Measurements from ENCODE around the gene MORC1. TPM values are rescaled to one million over a fixed set of nuclear protein-coding genes. Genes with fewer than 3 reads are reported as not detected.
"Not testable (repeated sequence)": the region's sequence is repeated elsewhere in the genome, so short reads cannot be mapped to it uniquely, and the experiment has no call there.

Gene MORC1
- total RNA-seq = not detected

GRCh38 chr3:109117939-109118338, at the start of gene MORC1:
TSS of gene MORC1 (minus strand) at chr3:109118134. CDS start at chr3:109118059, 75 bp downstream.
- CTCF ChIA-PET = no interaction called here
- intact Hi-C loops (cut with micrococcal nuclease) = no loop called here

GRCh38 chr3:109165905-109166304, 48.0 kb upstream of the MORC1 start:
- Mint-ChIP-seq H3K27me3 (ENCODE audit: low read depth) (peaks cover 5% of the 10 kb centered on the region), H3K27ac (no peak overlapping the region), H3K9me3 (no peaks in the 10 kb centered on the region), H3K36me3 (ENCODE audit: low read depth) (no peaks in the 10 kb centered on the region), H3K4me1 (ENCODE audit: low read depth) (no peaks in the 10 kb centered on the region), H3K4me3 (no peak overlapping the region)
- CTCF ChIA-PET = no interaction called here
- DNase-seq = no peak
- intact Hi-C loops (cut with micrococcal nuclease) = no loop called here

More at GRCh38 chr3:109117939-109118338, at the start of gene MORC1:
- Mint-ChIP-seq H3K27ac (no peak within 1 kb of the TSS), H3K27me3 (ENCODE audit: low read depth) (peaks cover 11% of the 10 kb centered on the region), H3K9me3 (no peaks in the 10 kb centered on the region), H3K4me1 (ENCODE audit: low read depth) (no peaks in the 10 kb centered on the region), H3K4me3 (no peak within 1 kb of the TSS), H3K36me3 (ENCODE audit: low read depth) (no peaks in the 10 kb centered on the region)
- no peak for DNase-seq

GRCh38 chr3:109161487-109162123, 43.7 kb upstream of the MORC1 start:
- no peak for DNase-seq
- CTCF ChIA-PET = no interaction called here
- Mint-ChIP-seq H3K36me3 (ENCODE audit: low read depth) (no peaks in the 10 kb centered on the region), H3K4me3 (no peak overlapping the region), H3K27me3 (ENCODE audit: low read depth) (peaks cover 7% of the 10 kb centered on the region), H3K9me3 (no peaks in the 10 kb centered on the region), H3K4me1 (ENCODE audit: low read depth) (no peaks in the 10 kb centered on the region), H3K27ac (no peak overlapping the region)
- intact Hi-C loops (cut with micrococcal nuclease) = no loop called here

- CTCF ChIA-PET = no interaction called here
- Mint-ChIP-seq H3K4me3 (no peak overlapping the region), H3K36me3 (ENCODE audit: low read depth) (no peaks in the 10 kb centered on the region), H3K27ac (no peak overlapping the region), H3K27me3 (ENCODE audit: low read depth) (peaks cover 4% of the 10 kb centered on the region), H3K4me1 (ENCODE audit: low read depth) (no peaks in the 10 kb centered on the region), H3K9me3 (no peaks in the 10 kb centered on the region)
- intact Hi-C loops (cut with micrococcal nuclease) = no loop called here
- no peak for DNase-seq
Observed at GRCh38 chr3:109155828-109156227, 37.9 kb upstream of the MORC1 start.

GRCh38 chr3:109154979-109155378, 37.0 kb upstream of the MORC1 start:
- H3K4me1 Mint-ChIP-seq (ENCODE audit: low read depth) = no peaks in the 10 kb centered on the region
- H3K27ac Mint-ChIP-seq = no peak overlapping the region
- peaks cover 3% of the 10 kb centered on the region for H3K27me3 Mint-ChIP-seq (ENCODE audit: low read depth)
- no peaks in the 10 kb centered on the region for H3K36me3 Mint-ChIP-seq (ENCODE audit: low read depth)
- H3K4me3 Mint-ChIP-seq = no peak overlapping the region
- DNase-seq = no peak
- intact Hi-C loops (cut with micrococcal nuclease) = no loop called here
- no peaks in the 10 kb centered on the region for H3K9me3 Mint-ChIP-seq
- CTCF ChIA-PET = no interaction called here

GRCh38 chr3:109152320-109152719, 34.4 kb upstream of the MORC1 start:
- no peaks in the 10 kb centered on the region for H3K4me1 Mint-ChIP-seq (ENCODE audit: low read depth)
- peaks cover 3% of the 10 kb centered on the region for H3K27me3 Mint-ChIP-seq (ENCODE audit: low read depth)
- CTCF ChIA-PET = no interaction called here

GRCh38 chr3:109149078-109149477, 31.1 kb upstream of the MORC1 start:
- intact Hi-C loops (cut with micrococcal nuclease) = no loop called here
- no peak overlapping the region for H3K4me3 Mint-ChIP-seq
- no peaks in the 10 kb centered on the region for H3K36me3 Mint-ChIP-seq (ENCODE audit: low read depth)
- CTCF ChIA-PET = no interaction called here
- no peak overlapping the region for H3K27ac Mint-ChIP-seq
- H3K27me3 Mint-ChIP-seq (ENCODE audit: low read depth) = peaks cover 7% of the 10 kb centered on the region
- DNase-seq = no peak
- H3K9me3 Mint-ChIP-seq = peaks cover 2% of the 10 kb centered on the region
- no peaks in the 10 kb centered on the region for H3K4me1 Mint-ChIP-seq (ENCODE audit: low read depth)

More at GRCh38 chr3:109152320-109152719, 34.4 kb upstream of the MORC1 start:
- intact Hi-C loops (cut with micrococcal nuclease) = no loop called here
- Mint-ChIP-seq H3K4me3 (no peak overlapping the region), H3K27ac (no peak overlapping the region), H3K9me3 (no peaks in the 10 kb centered on the region), H3K36me3 (ENCODE audit: low read depth) (no peaks in the 10 kb centered on the region)
- no peak for DNase-seq

GRCh38 chr3:109143646-109144045, 25.7 kb upstream of the MORC1 start:
- Mint-ChIP-seq H3K4me1 (ENCODE audit: low read depth) (no peaks in the 10 kb centered on the region), H3K27ac (no peak overlapping the region), H3K4me3 (no peak overlapping the region), H3K27me3 (ENCODE audit: low read depth) (peaks cover 4% of the 10 kb centered on the region), H3K36me3 (ENCODE audit: low read depth) (no peaks in the 10 kb centered on the region), H3K9me3 (peaks cover 2% of the 10 kb centered on the region)
- intact Hi-C loops (cut with micrococcal nuclease) = no loop called here
- DNase-seq = no peak
- CTCF ChIA-PET = interaction anchor here (1.0 kb wide), 1 partner anchor 11 kb away, joined by 3 read pairs; no protein-coding TSS in a partner anchor

GRCh38 chr3:109140318-109140717, 22.4 kb upstream of the MORC1 start:
- no peaks in the 10 kb centered on the region for H3K4me1 Mint-ChIP-seq (ENCODE audit: low read depth)
- no peaks in the 10 kb centered on the region for H3K9me3 Mint-ChIP-seq
- H3K4me3 Mint-ChIP-seq = no peak overlapping the region
- CTCF ChIA-PET = no interaction called here
- DNase-seq = no peak
- no peak overlapping the region for H3K27ac Mint-ChIP-seq
- peaks cover 4% of the 10 kb centered on the region for H3K27me3 Mint-ChIP-seq (ENCODE audit: low read depth)
- no peaks in the 10 kb centered on the region for H3K36me3 Mint-ChIP-seq (ENCODE audit: low read depth)
- intact Hi-C loops (cut with micrococcal nuclease) = no loop called here

- H3K9me3 Mint-ChIP-seq = no peaks in the 10 kb centered on the region
- no peaks in the 10 kb centered on the region for H3K36me3 Mint-ChIP-seq (ENCODE audit: low read depth)
- CTCF ChIA-PET = no interaction called here
- no peak for DNase-seq
- intact Hi-C loops (cut with micrococcal nuclease) = no loop called here
- no peaks in the 10 kb centered on the region for H3K4me1 Mint-ChIP-seq (ENCODE audit: low read depth)
- no peak overlapping the region for H3K27ac Mint-ChIP-seq
- H3K4me3 Mint-ChIP-seq = no peak overlapping the region
- H3K27me3 Mint-ChIP-seq (ENCODE audit: low read depth) = no peaks in the 10 kb centered on the region
Observed at GRCh38 chr3:109137761-109138160, 19.8 kb upstream of the MORC1 start.

- Mint-ChIP-seq H3K4me1 (ENCODE audit: low read depth) (no peaks in the 10 kb centered on the region), H3K4me3 (no peak within 1 kb of the TSS), H3K9me3 (no peaks in the 10 kb centered on the region), H3K27me3 (ENCODE audit: low read depth) (no peaks in the 10 kb centered on the region), H3K36me3 (ENCODE audit: low read depth) (no peaks in the 10 kb centered on the region), H3K27ac (no peak within 1 kb of the TSS)
- intact Hi-C loops (cut with micrococcal nuclease) = no loop called here
- CTCF ChIA-PET = interaction anchor here (0.6 kb wide), 1 partner anchor 71 kb away, joined by 3 read pairs; no protein-coding TSS in a partner anchor
- no peak for DNase-seq
Observed at GRCh38 chr3:109136523-109136922, 18.6 kb upstream of the MORC1 start, which contains the start of gene C3orf85. TSS of gene C3orf85 (plus strand) at chr3:109136719. CDS start at chr3:109136848, 129 bp downstream.

- H3K36me3 Mint-ChIP-seq (ENCODE audit: low read depth); H3K4me3 Mint-ChIP-seq; H3K27ac Mint-ChIP-seq; H3K9me3 Mint-ChIP-seq; DNase-seq; H3K4me1 Mint-ChIP-seq (ENCODE audit: low read depth); H3K27me3 Mint-ChIP-seq (ENCODE audit: low read depth); intact Hi-C loops (cut with micrococcal nuclease): not testable (repeated sequence)
- CTCF ChIA-PET = interaction anchor here (1.1 kb wide), 1 partner anchor 10 kb away, joined by 3 read pairs; no protein-coding TSS in a partner anchor
Observed at GRCh38 chr3:109133474-109133816, 15.5 kb upstream of the MORC1 start.

- H3K4me1 Mint-ChIP-seq (ENCODE audit: low read depth) = no peaks in the 10 kb centered on the region
- H3K27me3 Mint-ChIP-seq (ENCODE audit: low read depth) = no peaks in the 10 kb centered on the region
- intact Hi-C loops (cut with micrococcal nuclease) = no loop called here
- DNase-seq = no peak
- no peak overlapping the region for H3K27ac Mint-ChIP-seq
- no peak overlapping the region for H3K4me3 Mint-ChIP-seq
- H3K36me3 Mint-ChIP-seq (ENCODE audit: low read depth) = no peaks in the 10 kb centered on the region
- H3K9me3 Mint-ChIP-seq = peaks cover 3% of the 10 kb centered on the region
- CTCF ChIA-PET = interaction anchor here (0.5 to 1.2 kb wide), 3 partner anchors 10 to 343 kb away, joined by 3 to 4 read pairs (median 4); no protein-coding TSS in a partner anchor
Observed at GRCh38 chr3:109132801-109133473, 15.0 kb upstream of the MORC1 start.

All from activated naive CD4-positive, alpha-beta T cell treated with anti-CD3 and anti-CD28 coated beads for 36 hours (primary cell).